Stimulated activated CD8-positive, alpha-beta memory T cell treated with anti-CD3 and anti-CD28 coated beads, Interleukin-4, amount 100 ng/mL, for 1 hour (primary cell): ENCODE measurements around the gene TNPO2.
"Not testable (repeated sequence)": the region's sequence is repeated elsewhere in the genome, so short reads cannot be mapped to it uniquely, and the experiment has no call there.

Experiments
- DNase-seq, 2 donors: peaks; one replicate each; pipeline ENCODE4 v3.0.0-alpha.2; 2020; ENCODE audit warnings: low read depth in 2 of 2, low spot score in 1 of 2

TNPO2 gene

GRCh38 chr19:12737835-12738351, 14.2 kb upstream of the TNPO2 start:
- DNase-seq, result no peak

GRCh38 chr19:12736995-12737834, 13.5 kb upstream of the TNPO2 start, which contains the start of gene GET3:
TSS of gene GET3 (plus strand) at chr19:12737497. CDS start at chr19:12737506, 9 bp downstream.
- peak; percentile 49 to 62 for DNase-seq

GRCh38 chr19:12733369-12734214, 9.9 kb upstream of the TNPO2 start:
- DNase-seq, result no peak

- no peak for DNase-seq
Observed at GRCh38 chr19:12731337-12731736, 7.6 kb upstream of the TNPO2 start.

GRCh38 chr19:12730064-12730463, 6.3 kb upstream of the TNPO2 start:
- no peak for DNase-seq

- no peak for DNase-seq
Observed at GRCh38 chr19:12727745-12728433, 4.2 kb upstream of the TNPO2 start.

- DNase-seq, result no peak
Observed at GRCh38 chr19:12726988-12727316, 3.2 kb upstream of the TNPO2 start.

- DNase-seq, result not testable (repeated sequence)
Observed at GRCh38 chr19:12725612-12726011, 1.9 kb upstream of the TNPO2 start.

- no peak for DNase-seq
Observed at GRCh38 chr19:12723381-12723640, 421 bp downstream of the TNPO2 start.

GRCh38 chr19:12722566-12723380, 959 bp downstream of the TNPO2 start:
- peak; percentile 76 to 88 for DNase-seq

GRCh38 chr19:12721656-12722565, 1.8 kb downstream of the TNPO2 start:
- DNase-seq, result no peak

GRCh38 chr19:12720851-12721655, 2.7 kb downstream of the TNPO2 start:
- no peak for DNase-seq

- no peak for DNase-seq
Observed at GRCh38 chr19:12720296-12720695, 3.4 kb downstream of the TNPO2 start.

GRCh38 chr19:12715929-12716328, 7.8 kb downstream of the TNPO2 start:
- no peak for DNase-seq

GRCh38 chr19:12715102-12715501, 8.6 kb downstream of the TNPO2 start:
- no peak for DNase-seq

GRCh38 chr19:12713304-12713703, 10.4 kb downstream of the TNPO2 start:
- DNase-seq, result not testable (repeated sequence)

GRCh38 chr19:12712077-12712476, 11.7 kb downstream of the TNPO2 start:
- not testable (repeated sequence) for DNase-seq

- DNase-seq, result no peak
Observed at GRCh38 chr19:12711187-12711586, 12.5 kb downstream of the TNPO2 start.

GRCh38 chr19:12708641-12709040, 15.1 kb downstream of the TNPO2 start:
- DNase-seq, result no peak
